Measurements from ENCODE around the gene SLC24A3.
"Not testable (repeated sequence)": the region's sequence is repeated elsewhere in the genome, so short reads cannot be mapped to it uniquely, and the experiment has no call there.

SLC24A3 gene

DNA sequence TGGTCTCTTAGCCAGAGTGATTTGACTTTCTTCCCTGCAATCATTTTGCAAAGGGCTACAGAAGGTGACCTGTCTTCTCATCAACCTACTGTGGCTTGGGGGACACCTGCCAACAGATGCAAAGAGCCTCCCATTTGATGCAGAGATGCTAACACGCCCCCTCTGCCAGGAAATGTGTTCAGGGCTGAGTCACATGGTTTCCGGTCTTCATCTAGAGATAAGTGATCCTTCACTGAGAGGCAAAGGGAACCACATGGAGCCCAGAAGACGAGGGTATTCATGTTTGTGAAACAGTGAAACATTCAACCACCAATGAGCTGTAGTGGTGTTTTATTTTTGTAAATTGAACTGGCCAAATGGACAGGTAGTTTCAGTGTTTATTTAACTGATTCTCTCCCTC lies 436.6 kb downstream of the SLC24A3 start:
- no peak for DNase-seq

DNA sequence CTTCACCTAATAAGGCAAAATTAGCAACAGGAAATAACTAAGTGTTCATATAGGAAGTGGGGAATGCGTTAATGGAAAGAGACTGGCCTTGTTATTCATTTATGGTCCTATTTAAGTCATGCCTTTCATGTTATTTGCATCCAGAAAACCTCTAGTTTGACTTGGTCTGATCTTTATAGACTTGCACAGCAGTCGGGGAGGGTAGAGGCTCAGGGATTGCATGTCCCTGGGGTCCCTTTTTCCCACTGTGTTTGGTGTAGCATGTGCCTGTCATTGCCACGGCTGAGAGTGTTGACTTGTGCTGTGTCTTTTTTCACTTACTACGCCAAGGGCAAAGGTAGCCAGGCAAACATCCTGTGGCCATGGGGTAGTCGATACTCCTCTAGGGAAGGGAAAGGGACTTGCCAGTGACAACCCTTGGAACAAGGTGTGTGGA lies 440.2 kb downstream of the SLC24A3 start:
- DNase-seq, result no peak

DNA sequence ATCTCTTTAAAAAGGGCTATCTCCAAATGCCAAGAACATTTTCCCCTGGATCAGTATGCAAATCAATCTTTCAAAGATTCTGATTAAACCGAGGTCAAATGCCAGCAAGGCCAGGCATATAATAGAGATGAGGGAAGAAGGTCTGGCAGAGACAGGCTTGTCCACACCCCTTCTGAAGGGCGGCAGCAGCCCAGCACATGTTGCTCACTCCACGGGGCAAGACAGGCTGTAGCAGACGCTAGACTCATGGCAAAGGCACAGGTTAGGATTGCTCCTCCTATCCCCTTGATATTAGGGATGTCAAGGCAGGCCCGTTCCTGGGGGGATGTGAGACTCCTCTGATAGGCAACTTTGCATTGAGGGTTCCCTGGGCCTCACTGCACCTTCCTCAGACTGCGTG lies 440.9 kb downstream of the SLC24A3 start:
- no peak for DNase-seq

DNA sequence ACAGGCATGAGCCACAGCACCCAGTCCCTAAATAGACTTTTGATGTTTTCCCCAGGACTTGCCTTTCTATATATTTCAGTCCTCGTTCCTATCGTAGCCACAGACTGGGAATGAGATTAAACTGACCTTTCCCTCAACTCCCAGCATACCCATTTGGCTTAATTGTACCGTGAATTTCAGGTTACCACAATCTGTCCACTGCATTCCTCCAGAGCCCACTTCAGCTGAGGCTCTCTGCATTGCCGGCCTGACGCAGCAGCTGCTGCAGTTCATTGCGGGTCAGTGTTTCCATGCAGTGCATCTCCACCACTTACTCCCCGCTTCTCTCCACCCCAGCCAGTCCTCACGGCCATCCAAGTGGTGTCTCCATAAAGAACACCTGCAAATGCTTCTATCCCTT lies 442.5 kb downstream of the SLC24A3 start:
- no peak for DNase-seq

DNA sequence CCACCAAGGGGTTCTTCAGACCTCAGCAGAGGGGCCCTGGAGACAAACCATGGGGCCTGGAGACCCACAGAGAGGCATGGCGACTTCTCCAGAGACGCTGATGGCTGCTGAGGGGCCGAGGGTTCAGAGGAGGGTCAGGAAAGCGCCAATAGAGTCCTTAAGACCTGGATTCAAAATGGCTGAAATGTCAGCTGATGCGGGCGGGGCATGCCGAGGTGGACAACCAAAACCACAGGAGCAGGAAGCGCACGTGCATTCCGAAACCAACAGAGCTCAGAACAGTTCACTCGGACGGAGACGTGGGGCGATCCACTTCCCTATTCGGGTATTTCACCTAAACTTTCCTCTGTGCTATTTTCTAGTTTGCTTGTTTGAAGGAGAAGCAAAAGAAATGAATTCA lies 445.7 kb downstream of the SLC24A3 start:
- DNase-seq, result no peak

DNA sequence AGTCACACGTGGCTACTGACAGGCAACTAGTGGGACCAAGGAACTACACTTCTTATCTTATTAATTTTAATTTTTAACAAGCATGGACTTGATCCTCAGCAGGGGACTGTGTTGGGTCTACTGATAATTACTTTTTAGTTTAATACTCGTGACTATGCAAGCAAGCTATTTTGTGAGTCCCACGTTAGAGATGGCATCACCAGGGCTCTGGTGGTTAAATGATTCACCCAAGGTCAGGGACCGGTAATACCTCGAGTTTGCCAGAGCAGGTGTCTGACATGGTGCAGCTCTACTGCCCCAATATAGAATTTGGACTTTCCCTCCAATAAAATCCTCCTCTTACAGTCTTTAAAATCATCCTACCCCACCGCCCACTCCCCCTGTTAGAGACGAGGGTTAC lies 447.0 kb downstream of the SLC24A3 start:
- DNase-seq, result no peak

DNA sequence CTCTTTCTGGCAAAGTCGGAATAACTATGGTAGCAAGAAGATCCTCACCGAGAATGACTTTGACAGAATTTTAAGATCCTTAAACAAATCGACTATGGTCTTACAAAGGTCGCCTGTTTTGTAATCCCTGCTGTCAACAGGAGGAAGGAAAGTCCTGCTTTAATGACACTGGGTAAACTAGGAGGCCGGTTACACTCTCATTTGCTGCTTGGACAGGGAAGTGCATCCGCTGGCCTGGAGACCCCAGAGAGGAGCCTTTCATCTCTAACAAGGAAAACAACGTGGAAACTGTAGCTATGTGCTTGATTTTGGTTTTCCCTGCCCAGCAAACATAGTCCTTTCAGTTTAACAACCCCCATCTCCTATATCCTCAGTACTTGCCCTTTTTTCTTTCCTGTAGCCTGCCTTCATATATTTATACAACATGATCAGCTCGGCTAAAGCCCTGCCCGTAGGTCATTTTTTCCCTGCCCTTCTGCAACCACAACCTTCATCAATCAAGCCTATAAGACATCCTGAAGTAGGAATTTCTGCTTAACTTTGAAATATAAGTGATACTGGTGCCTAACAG lies 448.5 kb downstream of the SLC24A3 start:
- DNase-seq, result no peak

DNA sequence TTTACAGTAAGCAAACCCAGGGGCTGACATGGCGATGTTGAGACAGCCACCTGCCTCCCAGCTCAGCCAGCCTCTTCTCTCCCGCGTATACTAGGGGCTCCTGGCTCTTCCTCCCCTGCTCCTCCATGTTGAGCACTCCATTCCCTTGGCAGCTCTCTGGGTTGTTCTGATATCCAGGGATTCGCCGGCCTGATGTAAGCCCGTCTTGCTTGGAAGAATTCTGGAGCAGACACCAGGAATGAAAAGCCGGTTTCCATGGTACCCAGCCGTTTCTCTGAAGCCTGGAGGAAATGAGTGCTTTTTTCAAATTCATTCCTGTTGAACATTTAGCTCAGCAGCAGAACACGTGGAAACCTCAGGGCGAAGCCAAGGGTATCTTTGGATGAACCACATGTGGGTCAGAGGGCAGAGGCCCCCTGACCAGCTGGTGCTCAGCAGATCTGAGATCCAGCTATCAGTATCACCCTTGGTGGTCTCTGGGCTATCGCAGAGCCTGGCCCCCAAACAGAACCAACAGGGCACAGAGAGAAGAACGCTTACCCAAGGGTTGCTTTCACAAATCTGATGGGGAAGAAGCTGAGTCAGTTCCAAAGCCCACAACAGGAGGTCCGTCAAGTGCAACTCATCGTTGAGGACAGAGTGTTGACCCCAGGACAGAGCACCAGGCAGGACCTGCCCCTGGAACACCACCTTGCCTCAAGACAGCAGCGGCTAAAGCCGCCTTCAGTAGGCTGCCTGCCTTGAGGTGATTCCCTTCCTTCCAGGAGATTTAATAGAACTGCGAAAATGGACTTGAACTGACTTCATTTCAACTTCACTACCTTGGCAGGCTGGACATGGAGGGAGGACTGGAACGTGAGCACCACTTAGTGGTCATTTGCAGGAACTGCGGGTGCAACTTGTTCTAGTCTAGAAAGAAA lies 449.5 kb downstream of the SLC24A3 start:
- peak; percentile 49 to 78 for DNase-seq

DNA sequence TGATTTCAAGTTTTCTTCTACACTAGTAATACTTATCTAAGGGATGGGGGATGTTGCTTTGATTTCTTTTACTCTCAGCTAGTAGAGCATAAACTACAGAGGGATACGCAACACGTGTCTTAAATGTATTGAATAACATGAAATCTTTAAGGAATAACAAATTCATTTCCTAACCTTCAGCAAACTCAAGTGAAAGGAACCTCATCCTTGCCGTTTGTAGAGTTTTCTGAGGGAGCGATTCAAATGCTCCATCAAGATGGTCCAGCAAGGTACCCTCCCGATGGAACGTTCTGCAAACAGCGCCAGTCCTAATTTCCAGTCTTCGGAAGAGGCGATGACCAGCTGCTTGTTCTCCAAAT lies 450.2 kb downstream of the SLC24A3 start:
- no peak for DNase-seq

DNA sequence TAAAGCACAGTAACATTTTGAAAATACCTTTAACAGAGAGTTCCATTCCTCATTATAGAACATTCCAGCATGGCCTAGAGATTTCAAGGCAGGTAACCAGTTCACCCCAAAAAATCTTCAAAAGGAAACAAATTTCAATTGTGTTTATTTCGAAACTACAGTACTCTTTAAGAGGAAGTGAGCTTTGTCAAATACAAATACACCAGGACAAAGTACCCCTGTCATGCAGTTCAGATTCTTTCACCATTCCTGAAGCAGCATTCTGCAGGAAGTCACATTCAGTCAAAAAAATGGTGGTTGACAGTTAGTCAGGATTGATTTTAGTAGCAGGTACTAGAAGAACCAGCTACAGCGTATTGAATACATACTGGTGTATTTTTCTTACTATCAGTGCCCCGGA lies 456.0 kb downstream of the SLC24A3 start:
- no peak for DNase-seq

DNA sequence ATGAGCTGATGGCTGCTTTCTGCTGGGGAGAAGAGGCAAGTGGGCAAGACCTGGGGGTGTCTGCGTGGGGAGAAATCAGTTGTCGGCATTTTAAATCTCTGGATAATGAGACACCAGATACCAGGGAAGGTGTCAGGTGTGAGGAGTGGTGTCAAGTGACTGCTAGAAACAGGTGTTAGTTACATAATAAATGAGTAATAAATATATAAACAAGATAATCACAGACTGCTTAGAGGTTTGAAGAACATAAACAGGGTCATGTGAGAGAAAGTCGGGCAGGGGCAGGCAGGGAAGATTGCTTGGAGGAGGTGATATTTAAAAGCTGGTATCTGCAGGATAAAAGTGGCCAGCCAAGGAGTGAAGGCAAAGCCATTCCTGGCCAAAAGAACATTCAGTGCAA lies 458.4 kb downstream of the SLC24A3 start:
- no peak for DNase-seq

DNA sequence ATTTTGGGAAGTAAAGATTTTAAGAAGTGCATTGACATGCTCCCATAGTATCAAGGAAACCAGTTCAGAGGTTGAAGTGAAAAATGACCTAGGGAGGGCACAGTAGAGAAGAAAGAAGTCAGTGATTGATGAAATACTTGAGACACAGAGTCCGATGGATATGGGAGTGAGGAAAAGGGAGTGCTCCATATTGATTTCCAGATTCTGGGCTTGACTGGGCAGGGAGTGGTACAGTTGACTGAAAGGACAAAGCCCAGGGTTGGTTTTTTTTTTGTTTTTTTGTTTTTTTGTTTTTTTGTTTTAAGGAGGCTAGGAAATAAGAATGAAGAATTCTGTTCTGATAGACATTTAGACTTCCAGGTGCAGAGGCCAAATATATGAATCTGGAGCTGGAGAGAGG lies 458.9 kb downstream of the SLC24A3 start:
- DNase-seq, result no peak

DNA sequence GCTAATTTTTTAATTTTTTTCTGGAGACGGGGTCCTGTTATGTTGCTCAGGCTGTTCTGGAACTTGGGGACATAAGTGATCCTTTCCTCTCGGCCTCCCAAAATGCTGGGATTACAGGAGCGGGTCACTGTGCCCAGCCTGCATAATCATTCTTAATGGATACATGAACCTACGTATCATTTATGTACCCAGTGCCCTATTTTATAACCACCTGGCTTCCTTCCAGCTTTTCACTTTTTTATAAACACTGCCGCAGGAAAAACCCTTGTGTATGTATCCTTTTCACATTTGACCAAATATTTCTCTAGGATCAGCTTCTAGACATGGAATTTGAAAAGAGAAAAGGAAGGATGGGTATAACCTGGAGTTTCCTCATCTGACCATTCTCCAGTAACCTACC lies 460.1 kb downstream of the SLC24A3 start:
- no peak for DNase-seq

DNA sequence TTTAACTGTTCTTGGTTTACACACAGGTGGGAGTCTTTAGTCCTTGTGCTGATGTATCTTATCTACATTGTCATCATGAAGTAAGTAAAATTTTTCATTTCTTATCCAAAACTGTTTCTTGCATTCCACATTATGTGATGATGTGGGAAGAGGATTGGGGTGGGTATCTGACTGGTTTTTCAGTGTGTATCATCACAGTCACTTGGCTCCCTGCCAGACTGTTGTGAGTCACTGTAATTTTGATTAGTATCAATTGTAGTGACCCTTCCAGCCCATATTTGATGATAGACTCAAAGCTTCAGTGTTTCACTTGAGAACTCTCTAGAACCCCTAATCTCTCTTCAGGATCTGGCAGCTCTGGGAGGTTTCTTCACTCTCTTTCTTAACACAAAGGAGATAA lies 461.1 kb downstream of the SLC24A3 start:
- DNase-seq, result no peak

DNA sequence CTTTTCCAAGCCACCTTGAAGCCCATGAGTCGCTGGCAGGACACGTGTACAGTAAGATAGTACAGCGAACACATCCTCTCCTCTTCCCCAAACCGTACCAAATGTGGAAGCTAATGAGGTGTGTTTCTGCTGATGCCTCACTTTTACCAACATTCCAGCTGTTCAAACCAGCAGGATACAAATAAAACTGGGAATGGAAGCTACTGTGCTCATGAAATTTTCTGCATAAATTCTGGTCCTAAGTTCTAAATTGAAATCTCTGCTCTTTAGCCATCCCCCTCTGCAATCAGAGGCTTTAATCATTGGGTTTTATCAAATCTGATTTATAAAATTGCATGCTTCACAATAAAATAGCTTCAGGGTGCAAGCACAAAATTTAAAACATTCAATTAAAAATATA lies 463.8 kb downstream of the SLC24A3 start:
- DNase-seq, result no peak

DNA sequence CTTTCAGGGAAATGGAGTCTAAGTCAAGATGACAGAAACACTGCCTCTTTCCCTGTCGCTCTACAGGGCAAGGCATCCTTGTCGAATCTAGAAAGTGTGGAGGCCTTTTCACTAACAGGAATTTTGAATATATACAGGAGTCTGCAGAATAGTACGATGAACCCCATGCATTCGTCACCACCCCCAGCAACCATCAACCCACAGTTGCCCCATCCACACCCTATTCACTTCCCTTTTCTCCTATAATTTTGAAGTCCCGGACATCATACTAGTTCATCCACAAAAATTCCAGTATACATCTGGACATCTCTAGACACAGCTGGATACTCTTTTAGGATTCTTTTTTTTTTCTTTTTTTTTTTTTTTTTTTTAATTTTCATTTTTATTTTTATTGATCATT lies 464.9 kb downstream of the SLC24A3 start:
- no peak for DNase-seq

DNA sequence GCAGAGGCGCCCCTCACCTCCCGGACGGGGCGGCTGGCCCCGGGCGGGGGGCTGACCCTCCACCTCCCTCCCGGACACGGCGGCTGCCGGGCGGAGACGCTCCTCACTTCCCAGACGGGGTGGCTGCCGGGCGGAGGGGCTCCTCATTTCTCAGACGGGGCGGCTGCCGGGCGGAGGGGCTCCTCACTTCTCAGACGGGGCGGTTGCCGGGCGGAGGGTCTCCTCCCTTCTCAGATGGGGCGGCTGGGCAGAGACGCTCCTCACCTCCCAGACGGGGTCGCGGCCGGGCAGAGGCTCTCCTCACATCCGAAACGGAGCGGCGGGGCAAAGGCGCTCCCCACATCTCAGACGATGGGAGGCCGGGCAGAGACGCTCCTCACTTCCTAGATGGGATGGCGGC lies 466.1 kb downstream of the SLC24A3 start:
- not testable (repeated sequence) for DNase-seq

DNA sequence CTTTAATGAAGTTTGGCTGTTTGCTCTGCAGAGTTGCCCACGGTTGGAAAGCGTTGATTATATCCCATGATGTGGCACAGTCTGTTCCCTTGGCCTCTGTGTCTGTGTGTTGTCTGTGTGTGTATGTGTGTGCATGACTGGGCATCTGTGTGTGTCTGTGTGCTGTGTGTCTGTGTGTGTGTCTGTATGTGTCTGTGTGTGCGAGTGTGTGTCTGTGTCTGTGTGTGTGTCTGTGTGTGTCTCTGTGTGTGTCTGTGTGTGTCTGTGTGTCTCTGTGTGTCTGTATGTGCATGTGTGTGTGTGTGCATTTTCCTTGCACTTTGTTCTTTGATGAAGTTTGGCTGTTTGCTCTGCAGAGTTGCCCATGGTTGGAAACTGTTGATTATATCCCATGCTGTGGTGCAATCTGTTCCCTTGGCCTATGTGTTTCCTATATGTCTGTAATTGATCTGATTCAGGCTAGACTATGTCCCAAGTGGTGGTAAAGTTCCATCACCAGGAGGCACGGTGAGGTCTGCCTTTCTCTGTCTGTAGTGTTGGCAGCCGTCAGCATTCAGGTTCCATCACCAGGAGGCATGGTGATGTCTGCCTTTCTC lies 467.6 kb downstream of the SLC24A3 start:
- DNase-seq, result no peak

DNA sequence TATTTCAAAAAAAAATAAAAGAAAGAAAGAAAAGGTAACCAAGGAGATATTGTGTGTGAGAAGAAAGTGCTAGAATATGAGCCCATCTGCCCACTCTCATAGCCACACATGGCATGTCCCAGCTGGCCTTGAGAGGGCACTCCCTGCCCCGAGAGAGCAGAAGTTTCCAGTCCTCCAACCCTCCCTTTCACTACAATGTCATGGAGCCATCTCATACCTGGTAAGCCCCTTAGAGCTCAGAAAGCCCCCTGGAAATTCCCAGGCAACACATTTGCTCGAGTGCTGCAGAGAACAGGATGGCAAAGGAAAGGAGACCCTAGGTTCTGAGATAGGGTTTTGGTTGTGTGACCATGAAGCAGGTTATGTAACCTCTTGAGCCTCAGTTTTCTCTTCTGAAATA lies 469.8 kb downstream of the SLC24A3 start:
- no peak for DNase-seq

DNA sequence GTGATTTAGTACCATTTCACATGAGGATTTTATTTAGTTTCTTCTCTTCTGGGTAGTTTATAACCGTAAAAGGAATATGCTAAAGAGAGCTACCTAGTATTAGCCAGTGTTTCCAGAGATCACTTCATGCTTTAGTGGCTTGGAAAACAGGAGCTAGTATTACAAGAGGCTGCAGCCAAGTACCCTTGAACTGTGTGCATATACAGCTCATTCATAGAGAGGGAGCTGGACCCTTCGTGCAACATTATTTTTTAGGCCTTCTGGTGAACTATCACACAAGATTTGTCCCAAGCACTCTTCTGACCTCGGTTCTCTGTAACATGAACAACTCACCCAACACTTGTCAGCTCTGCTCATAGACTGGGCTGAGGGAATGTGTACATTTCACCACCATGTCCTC lies 470.7 kb downstream of the SLC24A3 start:
- DNase-seq, result no peak

DNA sequence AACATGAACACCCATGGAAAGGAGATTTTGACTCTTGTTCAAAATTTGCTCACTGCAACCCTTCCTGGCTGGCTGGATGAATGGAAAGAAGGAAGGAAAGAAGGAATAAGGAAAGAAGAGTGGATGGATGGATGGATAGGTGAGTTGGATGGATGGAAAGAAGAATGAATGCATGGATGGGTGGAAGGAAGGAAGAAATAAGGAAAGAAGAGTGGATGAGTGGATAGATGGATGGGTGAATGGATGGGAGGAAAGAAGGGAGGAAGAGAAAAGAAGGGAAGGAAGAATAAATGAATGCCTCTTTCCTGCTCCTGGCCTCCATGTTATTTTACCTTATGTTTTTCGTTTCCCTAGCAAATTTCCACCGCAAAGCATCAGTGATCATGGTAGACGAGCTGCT lies 471.4 kb downstream of the SLC24A3 start:
- no peak for DNase-seq

DNA sequence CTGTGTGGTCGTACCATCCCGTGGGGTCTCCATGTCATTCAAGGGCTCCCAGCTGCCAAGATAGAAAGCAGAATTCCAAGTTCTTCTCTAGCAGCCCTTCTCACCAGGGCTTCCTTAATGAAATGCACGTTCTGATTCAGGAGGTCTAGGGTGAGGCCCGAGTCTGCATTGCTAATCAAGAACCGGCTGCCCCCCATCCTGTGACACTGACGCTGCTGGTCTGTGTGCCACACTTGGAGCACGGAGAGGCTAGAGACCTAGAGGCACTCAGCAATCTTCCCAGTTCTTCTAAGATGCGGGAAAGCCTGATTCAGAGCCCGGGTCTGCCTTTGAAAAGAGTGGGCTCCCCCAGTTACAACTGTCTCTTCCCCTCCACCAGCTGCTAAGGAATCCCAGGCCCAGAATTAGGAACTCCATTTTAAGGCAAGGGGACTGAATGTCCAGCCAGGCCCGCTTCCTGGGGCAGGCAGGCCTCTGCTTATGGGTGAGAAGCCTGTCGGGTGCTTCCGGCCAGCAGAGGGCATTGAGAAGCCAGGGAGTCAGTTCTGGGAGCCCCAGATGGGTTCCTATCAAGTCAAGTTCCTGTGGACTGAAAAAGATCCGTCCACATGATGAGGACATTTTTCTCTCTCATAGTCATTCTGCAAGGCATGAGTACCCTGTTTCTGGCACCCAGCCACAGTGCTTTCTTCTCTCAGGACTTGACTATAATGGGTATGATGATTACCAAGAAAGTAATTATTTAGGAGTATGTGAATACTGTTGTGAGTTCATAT lies 475.8 kb downstream of the SLC24A3 start:
- DNase-seq, result peak; percentile 60 to 72

DNA sequence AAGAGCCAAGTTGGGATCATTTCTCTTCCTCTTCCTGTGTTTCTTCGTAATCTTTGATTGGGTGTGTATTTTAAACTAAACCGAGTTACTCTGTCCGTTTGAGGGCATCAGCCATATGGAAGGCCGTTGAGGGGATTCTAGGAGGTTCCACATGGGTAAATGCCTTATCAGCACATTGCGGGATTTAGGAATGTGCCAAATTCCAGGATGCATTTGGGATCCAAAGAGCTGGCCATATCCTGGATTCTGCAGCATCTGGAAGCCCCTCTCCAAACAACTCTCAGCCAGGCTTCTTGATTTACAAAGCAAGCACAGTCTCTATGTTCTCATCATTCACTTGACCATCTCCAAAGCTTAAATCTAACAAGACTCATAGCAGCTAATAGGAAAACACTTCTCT lies 478.0 kb downstream of the SLC24A3 start:
- DNase-seq, result no peak

DNA sequence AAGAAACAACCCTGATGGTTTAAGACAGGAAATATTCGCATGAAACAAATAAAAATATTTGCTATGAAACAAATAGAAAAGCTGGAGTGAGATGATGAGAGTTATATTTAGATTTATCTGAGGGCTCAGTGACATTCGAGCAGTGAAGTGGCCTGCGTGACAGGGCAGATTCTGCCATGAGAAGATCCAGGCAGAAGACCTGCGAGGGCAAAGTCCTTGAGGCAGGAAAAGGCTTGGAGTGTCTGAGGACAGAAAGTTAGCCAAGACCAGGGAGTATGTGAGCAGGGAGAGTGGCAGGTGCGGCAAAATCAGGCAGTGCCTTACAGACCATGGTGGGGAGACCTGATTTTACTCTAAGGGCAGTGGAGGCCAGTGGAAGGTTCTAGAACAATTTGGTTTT lies 478.7 kb downstream of the SLC24A3 start:
- DNase-seq, result no peak

All from hippocampal formation (tissue), 2 donors.